Body of pancreas (tissue), 4 donors: ENCODE results near the gene FAM216B.

Source experiments
- CTCF ChIP-seq, 7 experiments: fragments of 450-650 bp in 4 of 7; fragments of 200-600 bp in 3 of 7; sonication (generic) in 3 of 7; IDR thresholded peaks; one replicate each; pipeline ENCODE4 v1.5.1; 2016 to 2019; ENCODE audit warnings: antibody characterized with exemption in 7 of 7
- POLR2A ChIP-seq, 3 donors: fragments of 450-650 bp; IDR thresholded peaks; one replicate each; pipeline ENCODE4 v1.6.1; 2016; ENCODE audit warnings: antibody characterized with exemption in 3 of 3, mild to moderate bottlenecking in 2 of 3

- TF ChIP-seq CTCF (IDR thresholded peaks at IDR 0.05) (no peak), POLR2A (IDR thresholded peaks at IDR 0.05) (no peak)
Measured at GRCh38 chr13:42745655-42746054, 35.7 kb upstream of the FAM216B start.
